Skin of body (tissue), 2 donors: Measurements from ENCODE around the gene CLASRP. TPM values are rescaled to one million over a fixed set of nuclear protein-coding genes. Genes with fewer than 3 reads are reported as not detected.

Experiments
- DNase-seq: peaks from one replicate; lab custom pipeline; 2025; lab: John Stamatoyannopoulos, UW
- total RNA-seq: library from RNA; depleted of rRNA; stranded (reverse); fragments of >200 nt; gene quantifications from one replicate; pipeline ENCODE4 v1.2.3, GENCODE V29; 2014

Gene CLASRP
- total RNA-seq, 1 donor from 2014 or later, result 20.3 TPM

DNA sequence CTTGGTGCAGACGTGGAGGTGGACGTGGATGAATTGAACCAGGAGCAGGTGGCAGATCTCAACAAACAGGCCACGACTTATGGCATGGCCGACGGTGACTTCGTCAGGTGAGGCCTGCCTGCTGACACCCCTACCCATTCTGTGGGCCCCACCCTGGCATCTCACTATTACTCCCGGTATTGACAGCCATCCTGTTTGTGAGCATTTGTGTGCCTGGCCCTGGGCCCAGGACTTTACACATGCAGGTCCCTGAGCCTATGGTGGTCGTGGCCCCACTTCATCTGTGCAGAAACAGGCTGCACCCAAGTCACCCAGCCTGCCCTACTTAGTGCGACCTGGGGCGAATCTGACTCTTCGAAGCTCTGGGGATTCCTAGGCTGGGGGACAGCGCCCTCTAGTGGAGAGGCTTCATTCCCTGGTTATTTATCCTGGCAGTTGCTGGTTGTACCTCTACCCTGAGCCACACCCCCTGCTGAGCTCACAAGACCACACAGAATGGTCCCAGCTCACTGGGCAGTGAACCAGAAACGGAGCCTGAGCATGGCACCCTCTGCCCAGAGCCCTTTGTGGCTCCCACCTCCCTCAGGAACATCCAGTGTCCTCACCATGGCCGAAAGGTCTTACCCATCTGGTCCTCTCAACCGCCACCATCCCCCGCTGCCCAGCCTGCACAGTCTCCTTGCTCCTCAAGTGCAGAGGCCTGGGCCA, 20.6 kb downstream of the CLASRP start:
- DNase-seq, result no peak

DNA sequence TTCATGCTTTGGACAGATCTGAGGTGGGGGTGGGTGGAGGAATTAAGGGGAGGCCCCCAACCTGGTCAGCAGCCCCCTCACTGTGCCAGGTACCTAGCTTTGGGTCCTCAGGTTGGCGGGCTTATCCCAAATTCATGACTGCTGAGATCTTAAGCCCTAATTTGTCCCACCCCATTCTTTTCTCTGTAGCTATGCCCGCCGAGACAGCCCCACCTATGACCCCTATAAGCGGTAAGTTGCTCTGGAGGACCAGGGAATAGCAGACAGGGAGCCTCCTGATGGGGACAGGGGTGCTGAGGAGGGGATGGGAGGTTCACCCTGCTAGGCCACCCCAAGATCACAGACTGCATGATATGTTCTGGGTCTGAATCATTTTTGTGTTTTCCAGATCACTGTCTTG, 23.1 kb downstream of the CLASRP start:
- no peak for DNase-seq

DNA sequence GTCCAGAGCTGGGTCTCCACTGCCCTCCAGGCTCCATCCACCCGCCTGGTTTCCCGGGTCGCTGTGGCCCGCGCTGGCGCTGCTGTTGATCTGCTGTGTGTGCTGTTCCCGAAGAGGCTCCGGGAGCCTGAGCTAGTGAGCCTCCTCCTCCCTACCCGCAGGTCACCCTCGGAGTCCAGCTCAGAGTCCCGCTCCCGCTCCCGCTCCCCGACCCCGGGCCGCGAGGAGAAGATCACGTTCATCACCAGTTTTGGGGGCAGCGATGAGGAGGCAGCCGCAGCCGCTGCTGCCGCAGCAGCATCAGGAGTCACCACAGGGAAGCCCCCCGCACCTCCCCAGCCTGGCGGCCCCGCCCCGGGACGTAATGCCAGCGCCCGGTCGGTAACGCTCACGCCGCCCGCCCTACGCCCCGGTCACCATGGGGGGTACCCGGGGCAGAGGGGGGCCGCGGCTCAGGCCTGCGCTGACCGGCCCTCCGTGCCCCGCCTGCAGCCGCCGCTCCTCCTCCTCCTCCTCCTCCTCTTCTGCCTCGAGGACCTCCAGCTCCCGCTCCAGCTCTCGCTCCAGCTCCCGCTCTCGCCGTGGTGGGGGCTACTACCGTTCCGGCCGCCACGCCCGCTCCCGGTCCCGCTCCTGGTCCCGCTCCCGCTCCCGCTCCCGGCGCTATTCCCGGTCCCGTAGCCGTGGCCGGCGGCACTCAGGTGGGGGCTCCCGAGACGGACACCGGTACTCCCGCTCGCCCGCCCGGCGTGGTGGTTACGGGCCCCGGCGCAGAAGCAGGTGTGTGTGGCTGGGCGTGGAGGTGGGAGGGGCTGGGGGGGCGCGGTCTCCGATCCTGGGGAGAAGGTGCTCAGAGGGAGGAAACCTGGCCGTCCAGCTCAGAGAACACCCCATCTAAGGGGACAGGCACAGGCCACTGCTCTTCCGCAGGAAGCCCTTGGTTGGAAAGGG, 25.3 kb downstream of the CLASRP start:
- DNase-seq, result no peak

DNA sequence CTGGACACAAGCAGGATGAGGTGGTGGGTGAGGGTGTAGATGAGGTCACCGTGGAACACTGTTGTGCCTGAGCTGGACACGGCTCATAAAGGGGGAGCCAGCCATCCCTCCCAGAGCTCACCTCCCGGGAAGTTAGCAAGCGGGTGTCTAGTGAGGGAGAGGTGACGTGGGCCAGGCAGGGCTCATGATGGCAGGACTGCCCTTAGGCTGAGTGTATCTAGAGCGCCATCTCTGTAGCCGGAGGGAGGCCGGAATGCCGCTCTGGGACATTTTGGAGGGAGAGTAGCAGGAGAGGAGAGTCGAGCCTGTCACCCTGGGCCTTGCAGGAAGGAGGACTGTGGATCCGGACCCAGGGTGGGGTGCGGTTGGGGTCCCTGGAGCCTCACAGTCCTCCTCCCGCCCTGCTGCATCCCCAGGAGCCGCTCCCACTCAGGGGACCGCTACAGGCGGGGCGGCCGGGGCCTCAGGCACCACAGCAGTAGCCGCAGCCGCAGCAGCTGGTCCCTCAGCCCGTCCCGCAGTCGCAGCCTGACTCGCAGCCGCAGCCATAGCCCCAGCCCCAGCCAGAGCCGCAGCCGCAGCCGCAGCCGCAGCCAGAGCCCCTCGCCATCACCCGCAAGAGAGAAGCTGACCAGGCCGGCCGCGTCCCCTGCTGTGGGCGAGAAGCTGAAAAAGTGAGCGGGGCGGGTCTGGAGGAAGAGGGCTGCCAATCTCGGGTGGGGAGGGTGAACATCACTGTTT, 28.2 kb downstream of the CLASRP start:
- no peak for DNase-seq

DNA sequence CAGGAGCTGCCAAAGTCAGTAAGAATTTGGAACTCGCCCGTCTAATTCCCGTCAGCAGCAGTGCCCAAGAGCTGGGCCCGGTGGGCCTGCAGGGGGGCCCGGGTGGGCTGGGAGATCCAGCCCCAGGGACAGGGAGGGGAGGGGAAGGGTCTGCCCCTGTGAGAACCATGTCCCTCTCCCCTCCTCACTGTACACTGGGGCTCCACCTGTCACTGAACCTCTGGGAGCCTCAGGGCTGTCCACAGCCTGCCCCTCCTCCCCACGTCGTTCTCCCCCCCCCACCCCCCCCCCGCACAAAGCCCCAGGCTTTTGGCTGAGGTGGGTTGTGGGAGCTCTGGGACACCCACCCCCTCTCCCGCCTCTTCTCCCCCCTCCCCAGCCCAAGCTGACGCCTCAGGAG, 29.2 kb downstream of the CLASRP start:
- DNase-seq, result no peak

DNA sequence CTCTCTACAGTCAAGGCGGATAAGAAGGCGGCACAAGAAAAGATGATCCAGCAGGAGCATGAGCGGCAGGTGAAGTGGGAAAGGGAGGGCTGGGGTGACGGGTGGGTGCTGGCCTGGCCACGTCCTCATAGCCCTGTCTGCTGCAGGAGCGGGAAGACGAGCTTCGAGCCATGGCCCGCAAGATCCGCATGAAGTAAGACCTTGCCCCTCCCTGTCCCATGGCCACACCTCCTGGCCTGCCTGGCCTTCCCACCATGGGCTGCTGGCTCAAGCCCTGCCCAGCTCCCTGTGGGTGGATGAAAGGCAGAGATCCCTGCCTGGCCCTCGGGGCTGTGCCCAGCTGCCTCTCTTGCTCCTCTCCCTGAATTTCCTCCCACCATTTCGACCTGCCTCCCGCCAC, 30.2 kb downstream of the CLASRP start:
- no peak for DNase-seq

DNA sequence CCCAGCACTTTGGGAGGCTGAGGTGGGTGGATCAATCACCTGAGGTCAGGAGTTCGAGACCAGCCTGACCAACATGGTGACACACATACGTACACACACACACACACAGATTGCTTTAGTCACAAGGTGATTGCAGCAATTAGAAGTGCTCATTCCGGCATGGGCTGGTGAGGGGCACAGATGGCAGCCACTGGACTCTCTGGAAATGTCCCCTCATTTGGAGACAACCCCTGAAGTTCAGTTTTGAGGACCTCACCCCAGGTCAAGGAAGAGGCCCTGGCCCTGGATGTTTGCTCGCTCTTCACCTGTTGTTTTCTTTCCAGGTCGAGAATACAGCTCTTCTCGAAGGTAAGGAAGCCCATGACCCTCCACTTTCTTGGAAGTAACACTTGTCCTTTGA, 31.4 kb downstream of the CLASRP start:
- no peak for DNase-seq

DNA sequence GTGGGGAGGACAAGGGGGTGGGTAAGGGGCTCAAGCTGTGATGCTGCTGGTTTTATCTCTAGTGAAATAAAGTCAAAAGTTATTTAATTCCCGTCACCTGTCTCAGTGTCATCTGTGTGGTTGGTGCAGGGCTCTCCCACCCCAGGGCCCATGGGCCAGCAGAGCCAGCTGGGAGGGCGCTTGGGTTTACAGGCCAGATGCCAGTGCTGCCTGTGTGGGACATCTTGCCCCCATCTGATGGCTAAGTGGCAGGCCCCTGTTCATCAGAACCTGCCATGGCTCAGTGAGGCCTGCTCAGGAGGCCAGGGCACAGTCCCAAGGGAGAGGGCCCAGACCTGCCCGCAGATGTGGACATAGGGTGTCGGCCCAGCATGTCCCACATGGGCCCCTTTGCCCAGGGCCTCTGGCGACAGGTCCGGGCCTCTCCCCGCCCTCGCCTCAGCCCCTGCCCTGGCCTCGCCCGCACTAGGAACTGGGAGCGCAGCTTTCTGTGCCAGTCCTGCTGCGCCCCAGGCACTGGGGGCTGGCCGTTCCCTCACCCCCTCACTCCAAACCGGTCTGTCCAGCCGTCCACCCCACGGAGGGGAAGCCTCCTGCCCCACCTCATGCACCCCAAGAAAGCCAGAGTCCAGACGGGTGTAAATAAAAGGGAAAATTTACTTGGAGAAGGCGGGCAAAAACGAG, 32.2 kb downstream of the CLASRP start:
- no peak for DNase-seq

DNA sequence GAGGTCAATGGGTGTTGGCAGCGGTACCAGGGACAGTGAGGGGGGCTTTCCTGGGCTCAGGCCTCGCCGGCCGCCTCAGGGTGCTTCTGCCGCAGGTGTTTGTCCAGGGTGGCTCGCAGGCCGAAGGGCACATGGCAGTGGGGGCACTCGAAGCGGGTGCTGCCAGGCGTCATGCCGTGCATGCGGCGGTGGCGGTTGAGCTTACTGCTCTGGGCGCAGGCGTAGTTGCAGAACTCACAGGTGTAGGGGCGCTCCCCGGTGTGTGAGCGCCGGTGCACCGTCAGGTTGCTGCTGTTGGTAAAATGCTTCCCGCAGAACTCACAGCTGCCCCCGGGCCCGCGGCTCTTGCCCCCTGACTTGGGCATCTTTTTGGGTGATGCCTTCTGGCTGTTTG, 32.7 kb downstream of the CLASRP start:
- no peak for DNase-seq

DNA sequence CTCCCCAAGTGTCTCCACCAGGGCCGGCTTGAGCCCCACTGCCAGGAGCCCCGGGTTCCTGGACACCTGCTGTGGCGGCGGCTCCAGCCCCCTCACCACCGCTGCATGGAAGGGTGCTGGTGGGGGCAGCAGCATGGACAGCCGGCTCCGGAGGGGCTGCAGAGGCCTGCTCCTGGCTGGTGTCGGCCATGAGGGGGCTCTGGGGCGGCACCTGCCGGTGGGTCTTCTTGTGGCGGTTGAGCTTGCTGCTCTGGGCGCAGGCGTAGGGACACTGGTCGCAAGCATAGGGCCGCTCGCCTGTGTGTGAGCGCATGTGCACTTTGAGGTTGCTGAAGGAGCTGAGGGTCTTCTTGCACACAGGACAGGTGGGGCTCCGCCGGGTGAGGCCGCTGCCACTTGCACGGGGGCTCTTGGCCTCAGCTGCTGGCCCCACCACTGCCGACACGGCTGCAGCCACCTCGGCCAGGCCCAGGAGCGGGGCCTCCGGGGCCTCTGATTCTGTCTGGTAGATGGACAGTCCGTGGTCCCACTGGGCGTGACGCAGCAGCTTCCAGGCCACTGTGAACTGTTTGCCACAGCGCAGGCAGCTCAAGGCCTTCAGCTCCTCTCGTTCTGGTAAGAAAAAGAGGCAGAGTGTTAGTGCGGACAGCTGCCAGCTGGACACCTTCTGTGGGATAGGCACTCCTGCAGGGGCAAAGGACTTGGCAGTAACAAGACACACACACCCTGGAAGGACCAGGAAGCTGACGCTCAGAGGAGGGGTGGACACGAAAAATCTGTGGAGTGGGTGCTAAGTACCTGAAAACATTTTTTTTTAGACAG, 33.3 kb downstream of the CLASRP start:
- no peak for DNase-seq

DNA sequence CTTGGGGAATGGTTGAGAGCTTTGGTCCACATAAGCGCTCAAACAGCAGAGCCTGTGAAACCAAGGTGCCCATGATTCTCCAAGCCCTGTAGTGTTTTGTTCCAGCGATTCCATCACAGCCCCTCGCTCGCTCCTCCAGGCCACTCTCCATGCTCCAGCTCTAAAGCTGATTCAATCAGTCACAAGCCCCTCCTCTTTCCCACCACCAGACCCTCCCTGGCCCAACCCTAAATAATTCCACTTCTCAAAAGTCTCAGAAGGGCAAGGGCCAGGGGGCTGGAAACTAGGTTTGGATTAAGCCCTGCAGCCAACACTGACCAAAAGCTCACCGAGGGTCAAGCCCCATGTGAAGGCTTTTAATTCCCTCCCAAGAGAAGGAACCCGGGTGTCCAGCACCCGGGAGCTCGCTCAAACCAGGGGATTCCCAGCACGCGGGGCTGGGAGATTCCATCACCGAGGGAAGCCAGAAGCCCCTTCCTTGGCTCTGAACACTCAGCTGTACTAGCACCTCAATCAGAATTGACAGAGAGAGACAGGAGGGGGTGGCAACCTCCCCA, 36.0 kb downstream of the CLASRP start:
- DNase-seq, result no peak

DNA sequence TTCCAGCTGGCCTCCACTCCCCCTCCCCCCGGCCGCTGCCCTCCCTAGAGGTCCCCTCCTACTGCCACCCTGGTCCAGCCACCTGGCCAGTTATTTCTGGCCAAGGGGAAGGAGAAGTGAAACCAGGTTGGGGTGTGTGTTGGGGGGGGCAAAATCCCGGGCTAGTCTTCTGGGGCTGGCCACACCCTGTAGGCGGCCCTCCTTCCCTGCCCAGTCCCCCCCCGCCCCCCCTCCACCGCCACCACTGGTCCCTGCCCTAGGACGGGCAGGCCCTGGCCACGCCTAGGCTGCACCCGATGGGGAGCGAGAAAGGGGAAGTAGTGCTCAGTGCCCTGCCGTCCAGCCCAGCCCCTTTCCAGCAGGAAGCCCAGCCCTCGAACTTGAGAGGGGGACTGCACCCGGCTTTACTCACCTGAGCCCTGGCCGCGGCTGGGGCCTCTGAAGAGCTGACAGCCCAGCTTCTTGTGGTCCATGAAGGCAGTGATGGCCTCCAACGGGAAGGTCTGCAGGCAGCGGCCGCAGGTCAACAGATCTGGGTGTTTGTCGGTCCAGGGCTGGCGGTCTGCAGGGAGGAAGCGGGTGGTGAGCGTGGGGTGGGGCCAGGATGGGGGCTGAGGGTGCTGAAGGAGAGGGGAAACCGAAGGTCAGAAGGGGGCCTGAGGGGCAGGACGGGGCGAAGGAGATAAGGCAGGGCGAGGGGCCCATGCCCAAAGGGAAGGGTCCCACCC, 36.6 kb downstream of the CLASRP start:
- DNase-seq, result no peak

DNA sequence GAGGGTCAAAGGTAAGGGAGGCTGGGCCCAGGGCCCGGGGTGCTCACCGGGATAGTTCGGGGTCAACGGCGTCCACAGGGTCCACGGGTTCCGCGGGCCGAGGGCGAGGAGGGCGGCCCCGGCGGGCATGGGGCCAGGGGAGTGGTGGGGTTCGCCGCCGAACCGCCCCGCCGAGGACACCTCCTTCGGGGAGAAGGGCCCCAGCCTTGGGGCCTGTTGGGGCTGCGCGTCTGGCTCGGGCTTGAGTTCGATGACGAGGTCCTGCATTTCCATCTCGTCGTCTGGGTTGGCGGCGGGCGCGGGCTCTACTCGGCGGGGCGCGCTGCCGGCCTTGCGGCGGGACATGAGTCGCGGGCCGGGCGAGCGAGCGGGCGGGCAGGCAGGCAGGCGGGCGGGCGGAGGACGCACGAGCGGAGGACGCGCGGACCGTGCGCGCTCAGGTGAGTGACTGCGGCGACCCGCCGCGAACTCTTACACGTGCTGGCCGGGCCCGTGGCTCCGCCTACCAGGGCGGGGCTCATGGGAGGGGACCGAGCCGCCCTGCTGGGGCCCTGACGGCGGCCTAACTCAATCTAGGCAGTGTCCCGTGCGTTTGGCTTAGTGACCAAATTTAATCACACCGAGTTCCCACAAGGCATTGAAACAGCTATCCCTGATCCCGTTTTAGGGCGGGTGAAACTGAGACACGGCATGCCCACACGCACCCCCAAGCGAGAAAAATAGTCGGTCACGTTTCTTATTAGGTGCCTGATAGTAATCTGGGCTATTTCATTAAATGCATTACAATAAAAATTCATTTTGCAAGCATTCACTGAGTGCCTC, 37.4 kb downstream of the CLASRP start, which contains the start of gene ZNF296:
ZNF296 (minus strand) TSS at position 450 of the 822 bp plus-strand sequence; CDS start at position 345, 105 bp downstream.
- no peak for DNase-seq

DNA sequence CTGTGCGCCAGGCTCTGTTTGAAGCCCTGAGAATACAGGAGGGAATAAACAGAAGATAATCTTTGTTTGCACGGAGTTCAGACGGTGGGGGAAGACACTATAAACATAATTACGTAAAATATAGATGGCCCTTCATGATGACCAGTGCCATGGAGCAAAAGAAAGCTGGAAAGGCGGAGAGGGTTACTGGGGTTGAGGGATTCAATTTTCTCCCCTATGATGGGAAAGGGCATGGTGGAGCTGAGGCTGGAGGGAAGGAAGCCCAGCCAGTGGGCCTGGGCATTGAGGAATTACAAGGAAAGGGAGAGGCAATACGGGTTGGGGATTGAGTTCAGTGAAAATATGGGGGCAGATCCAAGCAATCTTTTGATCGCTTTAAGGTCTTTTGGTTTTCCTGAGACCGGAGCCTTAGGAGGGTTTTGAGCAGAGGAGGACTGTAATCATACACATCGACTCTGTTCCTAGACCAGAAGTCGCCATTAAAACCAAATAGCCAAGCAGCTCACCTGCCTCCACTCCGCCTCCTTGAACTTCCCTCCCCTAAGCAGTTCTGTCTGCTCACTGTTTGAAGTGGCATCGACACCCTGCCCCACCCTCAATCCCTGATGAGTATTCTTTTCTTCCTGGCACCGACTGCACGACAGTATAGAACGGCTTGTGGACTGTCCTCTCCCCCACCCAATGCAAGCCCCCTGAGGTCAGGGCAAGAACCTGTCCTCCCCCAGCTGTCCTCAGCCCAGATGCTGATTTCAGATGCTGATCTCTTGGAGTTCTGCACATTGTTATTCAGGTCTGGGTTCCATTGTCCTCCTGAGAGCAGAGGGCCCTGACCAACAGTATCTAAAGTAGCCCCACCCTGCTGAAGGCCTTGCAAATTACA, 38.2 kb downstream of the CLASRP start:
- DNase-seq, result no peak

DNA sequence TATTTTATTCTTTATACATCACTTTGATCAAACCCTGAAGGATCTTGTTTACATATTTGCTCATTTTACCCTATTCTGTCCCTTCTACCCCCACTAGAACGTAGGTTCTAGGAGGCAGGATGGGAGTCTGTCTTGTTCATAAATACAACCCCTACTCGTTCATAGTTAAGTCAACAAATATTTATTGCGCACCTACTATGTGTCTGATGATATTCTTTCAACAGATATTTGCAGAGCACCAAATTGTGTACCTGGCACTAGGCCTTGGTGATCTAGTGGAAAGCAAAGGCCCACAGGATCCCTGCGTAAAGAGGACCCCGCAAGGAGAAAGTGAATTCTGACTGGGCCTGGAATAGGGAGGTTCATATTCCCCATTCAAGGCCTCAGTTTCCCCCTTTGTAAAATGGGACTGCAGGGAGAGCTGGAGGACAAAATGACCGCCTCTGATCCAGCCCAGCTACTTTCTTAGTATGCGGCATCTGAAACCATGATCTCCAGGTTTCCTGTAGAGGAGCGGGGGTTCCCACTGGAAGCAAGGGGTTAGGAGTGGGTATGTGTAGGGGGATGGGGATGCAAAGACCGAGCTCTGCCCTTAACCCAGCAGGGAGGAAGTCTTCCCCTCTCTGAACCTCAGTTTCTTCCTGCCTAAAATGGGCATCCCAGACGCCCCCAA, 39.7 kb downstream of the CLASRP start:
- no peak for DNase-seq

DNA sequence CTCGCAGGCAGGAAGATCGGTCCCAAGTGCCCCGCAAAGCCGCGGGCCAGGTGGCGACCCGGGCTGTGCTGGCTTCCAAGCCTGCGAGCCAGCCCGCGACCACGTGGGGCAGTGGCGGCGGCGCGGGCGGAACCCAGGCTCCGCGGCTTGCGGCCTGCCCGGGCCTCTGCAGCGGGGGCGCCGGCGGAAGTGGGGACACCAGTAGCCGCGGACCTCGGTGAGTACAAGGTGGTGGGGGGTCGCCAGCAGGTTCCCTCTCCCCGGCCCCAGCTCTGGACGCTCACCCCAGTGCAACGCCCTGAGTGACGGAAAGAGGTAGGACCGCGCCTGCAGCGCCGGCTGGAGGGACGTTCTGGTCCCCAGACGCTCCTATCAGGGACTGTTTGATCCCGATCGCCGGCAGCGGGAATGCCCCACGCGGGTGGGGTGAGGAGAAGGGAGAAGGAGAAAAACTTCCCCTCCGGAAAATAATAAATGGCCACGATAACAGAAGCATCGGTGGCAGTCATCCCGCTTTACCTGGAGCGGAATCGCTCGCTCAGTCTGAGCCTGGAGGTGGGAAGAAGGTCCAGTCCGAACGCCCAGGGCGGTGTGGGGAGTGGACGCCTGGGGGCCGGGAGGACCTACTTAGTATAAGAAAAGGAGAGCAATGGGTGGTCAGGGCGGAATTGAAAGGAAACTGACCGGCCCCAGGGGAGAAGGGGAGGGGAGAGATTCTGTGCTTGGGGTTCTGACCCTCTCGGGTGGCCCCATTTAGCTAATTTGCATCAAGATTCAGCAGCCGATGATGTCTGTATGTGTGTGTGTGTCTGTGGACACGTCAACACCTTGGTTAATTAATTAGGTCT, 40.4 kb downstream of the CLASRP start, which contains the start of gene GEMIN7:
GEMIN7 (plus strand) TSS at position 198 of the 848 bp plus-strand sequence. CDS start 10,855 bp downstream, outside the sequence.
- DNase-seq, result peak; percentile 40
